HepG2 (cell line): ENCODE data around the gene IZUMO4. TPM values are rescaled to one million over a fixed set of nuclear protein-coding genes. Genes with fewer than 3 reads are reported as not detected.

Source experiments
- ARNTL ChIP-seq: sonication (generic); formaldehyde crosslinking; IDR thresholded peaks from 2 replicates; pipeline ENCODE4 v1.4.0; 2020; ENCODE audit warnings: mild to moderate bottlenecking, missing genetic modification reagents
- ATF1 ChIP-seq: IDR thresholded peaks from 2 replicates; pipeline ENCODE4 v1.6.1; 2016; ENCODE audit warnings: mild to moderate bottlenecking, control low read depth
- BRCA1 ChIP-seq: sonication (generic); formaldehyde crosslinking; IDR thresholded peaks from 2 replicates; pipeline ENCODE4 v1.4.0; 2020; ENCODE audit warnings: missing genetic modification reagents
- SMAD1 ChIP-seq: sonication (generic); formaldehyde crosslinking; IDR thresholded peaks from 2 replicates; pipeline ENCODE4 v1.4.0; 2020; ENCODE audit warnings: missing genetic modification reagents, low read depth, mild to moderate bottlenecking, borderline replicate concordance
- SSRP1 ChIP-seq: IDR thresholded peaks from 2 replicates; pipeline ENCODE4 v1.6.1; 2016; ENCODE audit warnings: control low read depth
- TOPORS ChIP-seq: sonication (generic); formaldehyde crosslinking; IDR thresholded peaks from 2 replicates; pipeline ENCODE4 v1.8.0; 2023; ENCODE audit warnings: mild to moderate bottlenecking, missing genetic modification reagents
- ZNF20 ChIP-seq: sonication (generic); formaldehyde crosslinking; IDR thresholded peaks from 2 replicates; pipeline ENCODE4 v1.4.0; 2020; ENCODE audit warnings: mild to moderate bottlenecking, moderate library complexity, missing genetic modification reagents
- ZNF547 ChIP-seq: sonication (generic); formaldehyde crosslinking; IDR thresholded peaks from 2 replicates; pipeline ENCODE4 v1.5.1; 2020; ENCODE audit warnings: mild to moderate bottlenecking, missing genetic modification reagents
- polyA plus RNA-seq, 8 experiments: library from polyadenylated mRNA; depleted of rRNA in 3 of 8; stranded (reverse) in 7 of 8; unstranded in 1 of 8; fragments of >200 nt; fragmentation: Illumina TruSeq in 4 of 8; extraction: Trizol in 4 of 8; gene quantifications; 2 replicates each; pipeline versions ENCODE4 v1.2.1 to v1.2.3, GENCODE V29; 2011 to 2016; ENCODE audit warnings: low read depth in 4 of 8, missing spikeins in 1 of 8, mixed read lengths in 1 of 8; ENCODE audit not compliant: insufficient read depth in 1 of 8
- total RNA-seq, 5 experiments: library from RNA; depleted of rRNA; stranded (reverse); fragments of >200 nt; fragmentation: Illumina TruSeq; extraction: Trizol; gene quantifications; 2 replicates each; pipeline ENCODE4 v1.2.3, GENCODE V29; 2016; ENCODE audit warnings: low read depth in 1 of 5
- TF ChIP-seq, protein P1 (sequence below): sonication (generic); formaldehyde crosslinking; IDR thresholded peaks from 2 replicates; pipeline ENCODE4 v1.4.0; 2020; ENCODE audit warnings: missing genetic modification reagents
- TF ChIP-seq, protein P2 (sequence below): sonication (generic); formaldehyde crosslinking; IDR thresholded peaks from 2 replicates; pipeline ENCODE4 v1.4.0; 2020; ENCODE audit warnings: missing genetic modification reagents
- TF ChIP-seq, protein P3 (sequence below), 2 experiments: IDR thresholded peaks; 2 replicates each; pipeline ENCODE4 v1.6.1; 2011 to 2012; ENCODE audit warnings: low read length in 2 of 2, borderline replicate concordance in 1 of 2, low read depth in 1 of 2, mild to moderate bottlenecking in 1 of 2, moderate library complexity in 1 of 2
- TF ChIP-seq, protein P4 (sequence below): sonication (generic); formaldehyde crosslinking; conservative IDR thresholded peaks from 2 replicates; pipeline ENCODE4 v1.8.1; 2023; ENCODE audit warnings: missing genetic modification reagents
- TF ChIP-seq, protein P5 (sequence below): sonication (generic); formaldehyde crosslinking; IDR thresholded peaks from 2 replicates; pipeline ENCODE4 v1.8.1; 2022; ENCODE audit warnings: low read depth, mild to moderate bottlenecking, missing genetic modification reagents

The IZUMO4 gene
- total and polyA plus RNA-seq, 2 of the 13 experiments (the other 11 are each of a cell fraction or from before 2014, with no cell fraction given): 0.77 to 3.9 TPM

DNA sequence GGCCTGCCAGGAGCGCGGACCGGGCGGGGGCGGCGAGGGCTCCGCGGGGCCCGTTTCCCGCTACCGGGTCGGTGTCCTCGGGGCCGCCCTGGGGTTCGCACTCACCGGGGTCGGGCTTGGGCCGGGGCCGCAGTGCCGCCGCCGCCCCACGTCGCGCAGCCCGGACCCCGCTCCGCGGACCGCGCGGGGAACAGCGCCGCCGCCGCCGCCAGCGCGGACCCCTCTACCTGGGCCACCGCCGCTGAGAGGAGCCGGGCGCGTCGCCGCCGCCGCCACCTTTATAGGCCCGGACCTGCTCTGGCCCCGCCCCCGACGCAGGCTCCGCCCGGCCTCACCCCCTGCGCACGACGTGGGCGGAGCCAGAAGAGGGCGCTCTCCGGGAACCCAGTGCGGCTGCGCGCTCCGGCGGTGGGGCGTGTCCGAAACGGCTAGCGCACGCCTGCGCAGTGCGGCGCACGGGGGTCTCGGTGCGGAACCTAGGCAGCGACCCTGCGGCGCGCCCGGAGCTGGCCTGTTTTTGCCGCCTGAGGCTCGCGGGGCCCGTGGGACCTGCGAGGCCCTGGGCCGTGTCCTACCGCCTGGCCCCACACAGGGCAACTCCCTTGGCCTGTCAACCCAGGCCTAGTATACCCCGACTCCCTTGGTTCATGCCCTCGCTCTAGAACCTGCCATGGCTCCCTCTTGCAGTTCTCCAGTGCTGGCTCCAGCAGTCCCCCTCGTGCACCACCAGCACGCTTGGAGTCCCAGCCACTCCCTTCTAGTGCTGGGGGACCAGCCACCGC lies 45.5 kb upstream of the IZUMO4 start, which contains the start of gene MKNK2 (continued):
- TF ChIP-seq, protein P1, sequence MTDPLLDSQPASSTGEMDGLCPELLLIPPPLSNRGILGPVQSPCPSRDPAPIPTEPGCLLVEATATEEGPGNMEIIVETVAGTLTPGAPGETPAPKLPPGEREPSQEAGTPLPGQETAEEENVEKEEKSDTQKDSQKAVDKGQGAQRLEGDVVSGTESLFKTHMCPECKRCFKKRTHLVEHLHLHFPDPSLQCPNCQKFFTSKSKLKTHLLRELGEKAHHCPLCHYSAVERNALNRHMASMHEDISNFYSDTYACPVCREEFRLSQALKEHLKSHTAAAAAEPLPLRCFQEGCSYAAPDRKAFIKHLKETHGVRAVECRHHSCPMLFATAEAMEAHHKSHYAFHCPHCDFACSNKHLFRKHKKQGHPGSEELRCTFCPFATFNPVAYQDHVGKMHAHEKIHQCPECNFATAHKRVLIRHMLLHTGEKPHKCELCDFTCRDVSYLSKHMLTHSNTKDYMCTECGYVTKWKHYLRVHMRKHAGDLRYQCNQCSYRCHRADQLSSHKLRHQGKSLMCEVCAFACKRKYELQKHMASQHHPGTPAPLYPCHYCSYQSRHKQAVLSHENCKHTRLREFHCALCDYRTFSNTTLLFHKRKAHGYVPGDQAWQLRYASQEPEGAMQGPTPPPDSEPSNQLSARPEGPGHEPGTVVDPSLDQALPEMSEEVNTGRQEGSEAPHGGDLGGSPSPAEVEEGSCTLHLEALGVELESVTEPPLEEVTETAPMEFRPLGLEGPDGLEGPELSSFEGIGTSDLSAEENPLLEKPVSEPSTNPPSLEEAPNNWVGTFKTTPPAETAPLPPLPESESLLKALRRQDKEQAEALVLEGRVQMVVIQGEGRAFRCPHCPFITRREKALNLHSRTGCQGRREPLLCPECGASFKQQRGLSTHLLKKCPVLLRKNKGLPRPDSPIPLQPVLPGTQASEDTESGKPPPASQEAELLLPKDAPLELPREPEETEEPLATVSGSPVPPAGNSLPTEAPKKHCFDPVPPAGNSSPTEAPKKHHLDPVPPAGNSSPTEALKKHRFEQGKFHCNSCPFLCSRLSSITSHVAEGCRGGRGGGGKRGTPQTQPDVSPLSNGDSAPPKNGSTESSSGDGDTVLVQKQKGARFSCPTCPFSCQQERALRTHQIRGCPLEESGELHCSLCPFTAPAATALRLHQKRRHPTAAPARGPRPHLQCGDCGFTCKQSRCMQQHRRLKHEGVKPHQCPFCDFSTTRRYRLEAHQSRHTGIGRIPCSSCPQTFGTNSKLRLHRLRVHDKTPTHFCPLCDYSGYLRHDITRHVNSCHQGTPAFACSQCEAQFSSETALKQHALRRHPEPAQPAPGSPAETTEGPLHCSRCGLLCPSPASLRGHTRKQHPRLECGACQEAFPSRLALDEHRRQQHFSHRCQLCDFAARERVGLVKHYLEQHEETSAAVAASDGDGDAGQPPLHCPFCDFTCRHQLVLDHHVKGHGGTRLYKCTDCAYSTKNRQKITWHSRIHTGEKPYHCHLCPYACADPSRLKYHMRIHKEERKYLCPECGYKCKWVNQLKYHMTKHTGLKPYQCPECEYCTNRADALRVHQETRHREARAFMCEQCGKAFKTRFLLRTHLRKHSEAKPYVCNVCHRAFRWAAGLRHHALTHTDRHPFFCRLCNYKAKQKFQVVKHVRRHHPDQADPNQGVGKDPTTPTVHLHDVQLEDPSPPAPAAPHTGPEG (CRISPR knock-in tag): peak; percentile 27; the same call in 1 of the 2 replicates
- TF ChIP-seq TOPORS (0 out of 2 replicates have a peak, but pooled peaks have one; percentile 14), SMAD1 (CRISPR knock-in tag) (no peak), ZNF547 (CRISPR knock-in tag) (peak; percentile 86), ZNF20 (no peak), ATF1 (CRISPR knock-in tag) (no peak), ARNTL (CRISPR knock-in tag) (no peak), SSRP1 (CRISPR knock-in tag) (no peak), BRCA1 (CRISPR knock-in tag) (no peak; the same call in none of the 2 replicates)
- TF ChIP-seq, protein P2, sequence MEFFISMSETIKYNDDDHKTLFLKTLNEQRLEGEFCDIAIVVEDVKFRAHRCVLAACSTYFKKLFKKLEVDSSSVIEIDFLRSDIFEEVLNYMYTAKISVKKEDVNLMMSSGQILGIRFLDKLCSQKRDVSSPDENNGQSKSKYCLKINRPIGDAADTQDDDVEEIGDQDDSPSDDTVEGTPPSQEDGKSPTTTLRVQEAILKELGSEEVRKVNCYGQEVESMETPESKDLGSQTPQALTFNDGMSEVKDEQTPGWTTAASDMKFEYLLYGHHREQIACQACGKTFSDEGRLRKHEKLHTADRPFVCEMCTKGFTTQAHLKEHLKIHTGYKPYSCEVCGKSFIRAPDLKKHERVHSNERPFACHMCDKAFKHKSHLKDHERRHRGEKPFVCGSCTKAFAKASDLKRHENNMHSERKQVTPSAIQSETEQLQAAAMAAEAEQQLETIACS (CRISPR knock-in tag): peak; percentile 54
- TF ChIP-seq, protein P3, sequence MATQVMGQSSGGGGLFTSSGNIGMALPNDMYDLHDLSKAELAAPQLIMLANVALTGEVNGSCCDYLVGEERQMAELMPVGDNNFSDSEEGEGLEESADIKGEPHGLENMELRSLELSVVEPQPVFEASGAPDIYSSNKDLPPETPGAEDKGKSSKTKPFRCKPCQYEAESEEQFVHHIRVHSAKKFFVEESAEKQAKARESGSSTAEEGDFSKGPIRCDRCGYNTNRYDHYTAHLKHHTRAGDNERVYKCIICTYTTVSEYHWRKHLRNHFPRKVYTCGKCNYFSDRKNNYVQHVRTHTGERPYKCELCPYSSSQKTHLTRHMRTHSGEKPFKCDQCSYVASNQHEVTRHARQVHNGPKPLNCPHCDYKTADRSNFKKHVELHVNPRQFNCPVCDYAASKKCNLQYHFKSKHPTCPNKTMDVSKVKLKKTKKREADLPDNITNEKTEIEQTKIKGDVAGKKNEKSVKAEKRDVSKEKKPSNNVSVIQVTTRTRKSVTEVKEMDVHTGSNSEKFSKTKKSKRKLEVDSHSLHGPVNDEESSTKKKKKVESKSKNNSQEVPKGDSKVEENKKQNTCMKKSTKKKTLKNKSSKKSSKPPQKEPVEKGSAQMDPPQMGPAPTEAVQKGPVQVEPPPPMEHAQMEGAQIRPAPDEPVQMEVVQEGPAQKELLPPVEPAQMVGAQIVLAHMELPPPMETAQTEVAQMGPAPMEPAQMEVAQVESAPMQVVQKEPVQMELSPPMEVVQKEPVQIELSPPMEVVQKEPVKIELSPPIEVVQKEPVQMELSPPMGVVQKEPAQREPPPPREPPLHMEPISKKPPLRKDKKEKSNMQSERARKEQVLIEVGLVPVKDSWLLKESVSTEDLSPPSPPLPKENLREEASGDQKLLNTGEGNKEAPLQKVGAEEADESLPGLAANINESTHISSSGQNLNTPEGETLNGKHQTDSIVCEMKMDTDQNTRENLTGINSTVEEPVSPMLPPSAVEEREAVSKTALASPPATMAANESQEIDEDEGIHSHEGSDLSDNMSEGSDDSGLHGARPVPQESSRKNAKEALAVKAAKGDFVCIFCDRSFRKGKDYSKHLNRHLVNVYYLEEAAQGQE (IDR thresholded peaks at IDR 0.05; ENCODE audit: borderline replicate concordance in 1 of 2, low read depth in 1 of 2, low read length in 2 of 2): peak in 1 of 2 experiments; percentile 56; a peak in 1 of 4 replicates
- TF ChIP-seq, protein P4, sequence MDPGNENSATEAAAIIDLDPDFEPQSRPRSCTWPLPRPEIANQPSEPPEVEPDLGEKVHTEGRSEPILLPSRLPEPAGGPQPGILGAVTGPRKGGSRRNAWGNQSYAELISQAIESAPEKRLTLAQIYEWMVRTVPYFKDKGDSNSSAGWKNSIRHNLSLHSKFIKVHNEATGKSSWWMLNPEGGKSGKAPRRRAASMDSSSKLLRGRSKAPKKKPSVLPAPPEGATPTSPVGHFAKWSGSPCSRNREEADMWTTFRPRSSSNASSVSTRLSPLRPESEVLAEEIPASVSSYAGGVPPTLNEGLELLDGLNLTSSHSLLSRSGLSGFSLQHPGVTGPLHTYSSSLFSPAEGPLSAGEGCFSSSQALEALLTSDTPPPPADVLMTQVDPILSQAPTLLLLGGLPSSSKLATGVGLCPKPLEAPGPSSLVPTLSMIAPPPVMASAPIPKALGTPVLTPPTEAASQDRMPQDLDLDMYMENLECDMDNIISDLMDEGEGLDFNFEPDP (CRISPR knock-in tag): no peak
- TF ChIP-seq, protein P5, sequence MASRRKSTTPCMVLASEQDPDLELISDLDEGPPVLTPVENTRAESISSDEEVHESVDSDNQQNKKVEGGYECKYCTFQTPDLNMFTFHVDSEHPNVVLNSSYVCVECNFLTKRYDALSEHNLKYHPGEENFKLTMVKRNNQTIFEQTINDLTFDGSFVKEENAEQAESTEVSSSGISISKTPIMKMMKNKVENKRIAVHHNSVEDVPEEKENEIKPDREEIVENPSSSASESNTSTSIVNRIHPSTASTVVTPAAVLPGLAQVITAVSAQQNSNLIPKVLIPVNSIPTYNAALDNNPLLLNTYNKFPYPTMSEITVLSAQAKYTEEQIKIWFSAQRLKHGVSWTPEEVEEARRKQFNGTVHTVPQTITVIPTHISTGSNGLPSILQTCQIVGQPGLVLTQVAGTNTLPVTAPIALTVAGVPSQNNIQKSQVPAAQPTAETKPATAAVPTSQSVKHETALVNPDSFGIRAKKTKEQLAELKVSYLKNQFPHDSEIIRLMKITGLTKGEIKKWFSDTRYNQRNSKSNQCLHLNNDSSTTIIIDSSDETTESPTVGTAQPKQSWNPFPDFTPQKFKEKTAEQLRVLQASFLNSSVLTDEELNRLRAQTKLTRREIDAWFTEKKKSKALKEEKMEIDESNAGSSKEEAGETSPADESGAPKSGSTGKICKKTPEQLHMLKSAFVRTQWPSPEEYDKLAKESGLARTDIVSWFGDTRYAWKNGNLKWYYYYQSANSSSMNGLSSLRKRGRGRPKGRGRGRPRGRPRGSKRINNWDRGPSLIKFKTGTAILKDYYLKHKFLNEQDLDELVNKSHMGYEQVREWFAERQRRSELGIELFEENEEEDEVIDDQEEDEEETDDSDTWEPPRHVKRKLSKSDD (CRISPR knock-in tag): 0 out of 2 replicates have a peak, but pooled peaks have one; percentile 23
